Endothelial cell of umbilical vein (primary cell): ENCODE measurements around the gene PAOX. TPM values are rescaled to one million over a fixed set of nuclear protein-coding genes. Genes with fewer than 3 reads are reported as not detected.

Experiments used
- BruUV-seq: library from RNA; stranded (reverse); fragments of 400-500 nt; replicated peaks from 2 replicates; lab custom pipeline; 2021; lab: Mats Ljungman, UMichigan
- CTCF ChIA-PET: fragments of 300-600, 350-600 bp; sonication (Branson Sonifier 250); formaldehyde crosslinking; loops from one replicate; lab custom pipeline; 2021; ENCODE audit warnings: antibody characterized with exemption, inconsistent platforms; lab: Charles Lee
- POLR2A ChIA-PET: fragments of 300-600, 350-600 bp; sonication (Branson Sonifier 250); formaldehyde crosslinking; loops from one replicate; lab custom pipeline; 2021; ENCODE audit warnings: antibody characterized with exemption, inconsistent platforms; lab: Charles Lee
- DNase-seq: peaks from one replicate; pipeline ENCODE4 v3.0.0-alpha.2; 2011; ENCODE audit warnings: low read depth, low spot score
- FAIRE-seq: peaks from 2 replicates; lab custom pipeline; 2011; peaks lifted over from hg19 to GRCh38; lab: Jason Lieb, UNC
- H2AFZ ChIP-seq: 2 replicates; pipeline ENCODE4 v1.6.0; 2012; ENCODE audit warnings: low read depth, low read length, control low read depth, inconsistent platforms
- H3K27ac ChIP-seq: 2 replicates; pipeline ENCODE4 v1.5.1; 2011; ENCODE audit warnings: low read depth, mild to moderate bottlenecking, control low read depth, low read length, moderate library complexity; ENCODE audit not compliant: insufficient read depth
- H3K27me3 ChIP-seq, 2 experiments: 2 replicates each; pipeline versions ENCODE4 v1.6.0 to v1.6.1; 2011; ENCODE audit warnings: low read length in 2 of 2, mixed read lengths in 1 of 2; ENCODE audit not compliant: control insufficient read depth in 2 of 2, insufficient read depth in 2 of 2
- H3K36me3 ChIP-seq, 2 experiments: 2 replicates in 1 of 2; 3 replicates in 1 of 2; pipeline ENCODE4 v1.5.1; 2011; ENCODE audit warnings: low read length in 2 of 2, mild to moderate bottlenecking in 1 of 2, moderate library complexity in 1 of 2; ENCODE audit not compliant: control insufficient read depth in 2 of 2, insufficient read depth in 2 of 2; ENCODE audit errors: extremely low read depth in 1 of 2
- H3K4me1 ChIP-seq: 3 replicates; pipeline ENCODE4 v1.5.1; 2011; ENCODE audit warnings: mild to moderate bottlenecking, low read length; ENCODE audit not compliant: control insufficient read depth, insufficient read depth; ENCODE audit errors: extremely low read depth
- H3K4me2 ChIP-seq: 2 replicates; pipeline ENCODE4 v1.6.1; 2011; ENCODE audit warnings: low read length, control low read depth, mixed read lengths; ENCODE audit not compliant: insufficient read depth
- H3K4me3 ChIP-seq, 3 experiments: fragments of 200-600 bp in 1 of 3; sonication (generic), shearing (Covaris generic) in 1 of 3; replicated peaks in 1 of 3; 2 replicates each; pipeline ENCODE4 v1.5.1; 2011 to 2016; ENCODE audit warnings: control low read depth in 3 of 3, low read length in 3 of 3, mild to moderate bottlenecking in 2 of 3, inconsistent platforms in 1 of 3, low read depth in 1 of 3, moderate library complexity in 1 of 3; ENCODE audit not compliant: insufficient read depth in 1 of 3
- H3K79me2 ChIP-seq: 2 replicates; pipeline ENCODE4 v1.6.0; 2012; ENCODE audit warnings: low read length, inconsistent platforms; ENCODE audit not compliant: control insufficient read depth, insufficient read depth
- H3K9ac ChIP-seq: replicated peaks from 2 replicates; pipeline ENCODE3; 2011; ENCODE audit warnings: low read length, control low read depth; ENCODE audit not compliant: insufficient read depth; ENCODE audit errors: extremely low read depth
- H3K9me1 ChIP-seq: replicated peaks from 3 replicates; pipeline ENCODE4 v1.6.0; 2011; ENCODE audit warnings: mild to moderate bottlenecking, low read length; ENCODE audit not compliant: control insufficient read depth, insufficient read depth; ENCODE audit errors: extremely low read depth
- H3K9me3 ChIP-seq: replicated peaks from 2 replicates; pipeline ENCODE4 v1.5.1; 2012; ENCODE audit warnings: low read length, inconsistent platforms; ENCODE audit not compliant: control insufficient read depth, insufficient read depth
- H4K20me1 ChIP-seq: replicated peaks from 2 replicates; pipeline ENCODE3; 2011; ENCODE audit warnings: mild to moderate bottlenecking, low read length; ENCODE audit not compliant: control insufficient read depth, insufficient read depth; ENCODE audit errors: extremely low read depth
- CTCF ChIP-seq, 2 donors: IDR thresholded peaks; 1 replicate in 1 of 2; 2 replicates in 1 of 2; pipeline ENCODE4 v1.5.1; 2011; ENCODE audit warnings: low read length in 2 of 2, mild to moderate bottlenecking in 2 of 2, moderate library complexity in 2 of 2, control low read depth in 1 of 2, inconsistent platforms in 1 of 2, low read depth in 1 of 2; ENCODE audit not compliant: insufficient read depth in 1 of 2; ENCODE audit errors: extremely low read depth in 1 of 2
- EZH2 ChIP-seq: IDR thresholded peaks from 2 replicates; pipeline ENCODE4 v1.6.1; 2012; ENCODE audit warnings: borderline replicate concordance, low read depth, mild to moderate bottlenecking, moderate library complexity, low read length, inconsistent platforms; ENCODE audit not compliant: severe bottlenecking
- FOS ChIP-seq: IDR thresholded peaks from 2 replicates; pipeline ENCODE4 v1.6.1; 2011; ENCODE audit warnings: mild to moderate bottlenecking, low read length, moderate library complexity, borderline replicate concordance; ENCODE audit not compliant: insufficient read depth
- GATA2 ChIP-seq: IDR thresholded peaks from 2 replicates; pipeline ENCODE4 v1.7.0; 2011; ENCODE audit warnings: low read depth, mild to moderate bottlenecking, moderate library complexity, mixed read lengths, low read length; ENCODE audit not compliant: insufficient read length, insufficient read depth
- JUN ChIP-seq: IDR thresholded peaks from 2 replicates; pipeline ENCODE4 v1.6.1; 2011; ENCODE audit warnings: borderline replicate concordance, low read depth; ENCODE audit not compliant: insufficient read length, insufficient read depth
- MYC ChIP-seq: IDR thresholded peaks from one replicate; pipeline ENCODE4 v1.6.1; 2011; ENCODE audit warnings: mild to moderate bottlenecking, low read depth, low read length
- POLR2A ChIP-seq: IDR thresholded peaks from 2 replicates; pipeline ENCODE4 v1.6.1; 2012; ENCODE audit warnings: low read depth, mild to moderate bottlenecking, control low read depth, low read length
- POLR2AphosphoS5 ChIP-seq: IDR thresholded peaks from 2 replicates; pipeline ENCODE4 v1.6.1; 2012; ENCODE audit warnings: low read depth, mild to moderate bottlenecking, control low read depth, low read length, moderate library complexity; ENCODE audit not compliant: insufficient read depth
- dilution Hi-C: fragments of 300-500 bp; cut with MboI; formaldehyde crosslinking; loops from one replicate; pipeline ENCODE4 v1.15.0; 2019; ENCODE audit warnings: low sequenced_read_pairs; ENCODE audit not compliant: extremely low pct_ligation_motif_present
- intact Hi-C: fragments of 100-400 bp; cut with micrococcal nuclease; formaldehyde crosslinking; loops from one replicate; pipeline ENCODE4 v1.10.0; 2022
- polyA plus RNA-seq, 4 experiments: library from polyadenylated mRNA; depleted of rRNA in 3 of 4; stranded (reverse) in 3 of 4; unstranded in 1 of 4; fragments of >200 nt; gene quantifications; 2 replicates each; pipeline versions ENCODE4 v1.2.1 to v1.2.3, GENCODE V29; 2011 to 2012; ENCODE audit warnings: missing spikeins in 1 of 4
- total RNA-seq: library from RNA; stranded (reverse); gene quantifications from 2 replicates; pipeline ENCODE4 v1.2.3, GENCODE V29; 2021
- TF ChIP-seq, protein P1 (sequence below): IDR thresholded peaks from 2 replicates; pipeline ENCODE4 v1.6.1; 2011; ENCODE audit not compliant: insufficient read depth, insufficient read length

Gene PAOX
- total and polyA plus RNA-seq, 2 donors (not counting 3 experiments of a cell fraction or from before 2014, with no cell fraction given): 2.6 to 3.8 TPM

- Histone ChIP-seq H3K79me2 (peaks cover 33% of the 10 kb centered on the region), H4K20me1 (no peaks in the 10 kb centered on the region), H3K36me3 (peaks cover 16 to 27% of the 10 kb centered on the region in 2 experiments), H2AFZ (no peak overlapping the region), H3K4me2 (no peak overlapping the region), H3K27ac (no peak overlapping the region), H3K4me3 (no peak overlapping the region), H3K4me1 (no peaks in the 10 kb centered on the region), H3K27me3 (no peaks in the 10 kb centered on the region), H3K9me3 (no peaks in the 10 kb centered on the region), H3K9ac (no peak overlapping the region), H3K9me1 (no peaks in the 10 kb centered on the region)
- FAIRE-seq: no peak
- intact Hi-C loops: no loop called here
- ChIA-PET POLR2A (no interaction called here), CTCF (interaction anchor here (0.6 kb wide), 1 partner anchor 288 kb away, joined by 3 read pairs; no protein-coding TSS in a partner anchor)
- dilution Hi-C loops: no loop called here
- no peak for DNase-seq
- TF ChIP-seq JUN (no peak), MYC (no peak), GATA2 (no peak), EZH2 (no peak), CTCF (IDR thresholded peaks at IDR 0.05; ENCODE audit: extremely low read depth in 1 of 2, insufficient read depth in 1 of 2, low read depth in 1 of 2, low read length in 2 of 2) (no peak), FOS (no peak), POLR2A (no peak), POLR2AphosphoS5 (no peak)
- TF ChIP-seq, protein P1, sequence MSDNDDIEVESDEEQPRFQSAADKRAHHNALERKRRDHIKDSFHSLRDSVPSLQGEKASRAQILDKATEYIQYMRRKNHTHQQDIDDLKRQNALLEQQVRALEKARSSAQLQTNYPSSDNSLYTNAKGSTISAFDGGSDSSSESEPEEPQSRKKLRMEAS: no peak
- BruUV-seq: no TSS peak
Observed at GRCh38 chr10:133401981-133402725, 23.1 kb downstream of the PAOX start.
